ENCODE data around the gene NOS1AP.

The NOS1AP gene

GRCh38 chr1:162265983-162266382 is 196.5 kb downstream of the NOS1AP start:
- no peak for FAIRE-seq

- no peak for FAIRE-seq
Measured at GRCh38 chr1:162270016-162270770, 200.7 kb downstream of the NOS1AP start.

- FAIRE-seq = no peak
Measured at GRCh38 chr1:162271972-162272371, 202.5 kb downstream of the NOS1AP start.

- no peak for FAIRE-seq
Measured at GRCh38 chr1:162272419-162272818, 202.9 kb downstream of the NOS1AP start.

GRCh38 chr1:162275622-162276175 is 206.2 kb downstream of the NOS1AP start:
- FAIRE-seq = no peak

- FAIRE-seq = no peak
Measured at GRCh38 chr1:162276493-162276892, 207.0 kb downstream of the NOS1AP start.

GRCh38 chr1:162279136-162279498 is 209.6 kb downstream of the NOS1AP start:
- no peak for FAIRE-seq

- no peak for FAIRE-seq
Measured at GRCh38 chr1:162281426-162281825, 211.9 kb downstream of the NOS1AP start.

GRCh38 chr1:162283657-162284056 is 214.2 kb downstream of the NOS1AP start:
- no peak for FAIRE-seq

GRCh38 chr1:162284206-162284955 is 214.9 kb downstream of the NOS1AP start:
- no peak for FAIRE-seq

GRCh38 chr1:162285149-162285561 is 215.7 kb downstream of the NOS1AP start:
- no peak for FAIRE-seq

- no peak for FAIRE-seq
Measured at GRCh38 chr1:162291000-162291399, 221.5 kb downstream of the NOS1AP start.

GRCh38 chr1:162292422-162292849 is 222.9 kb downstream of the NOS1AP start:
- no peak for FAIRE-seq

- no peak for FAIRE-seq
Measured at GRCh38 chr1:162293073-162293692, 223.7 kb downstream of the NOS1AP start.

GRCh38 chr1:162294015-162294414 is 224.5 kb downstream of the NOS1AP start:
- FAIRE-seq = no peak

GRCh38 chr1:162297208-162297607 is 227.7 kb downstream of the NOS1AP start:
- no peak for FAIRE-seq

GRCh38 chr1:162298266-162298665 is 228.8 kb downstream of the NOS1AP start:
- FAIRE-seq = no peak

- no peak for FAIRE-seq
Measured at GRCh38 chr1:162299018-162299417, 229.5 kb downstream of the NOS1AP start.

GRCh38 chr1:162300057-162300917 is 230.8 kb downstream of the NOS1AP start:
- FAIRE-seq = no peak

- FAIRE-seq = no peak
Measured at GRCh38 chr1:162301696-162302095, 232.2 kb downstream of the NOS1AP start.

- no peak for FAIRE-seq
Measured at GRCh38 chr1:162302306-162303003, 233.0 kb downstream of the NOS1AP start.

- no peak for FAIRE-seq
Measured at GRCh38 chr1:162303004-162303344, 233.5 kb downstream of the NOS1AP start.

All from colon (tissue), 2 donors.